ENCODE measurements around the gene XPO4.

GRCh38 chr13:20843166-20843565 lies 59.4 kb downstream of the XPO4 start:
- TF ChIP-seq CTCF (IDR thresholded peaks at IDR 0.05) = no peak
- no peak for TF ChIP-seq EP300 (IDR thresholded peaks at IDR 0.05)
- TF ChIP-seq POLR2A (IDR thresholded peaks at IDR 0.05) = no peak
- no peak for TF ChIP-seq POLR2AphosphoS5 (IDR thresholded peaks at IDR 0.05)

Data from gastroesophageal sphincter (tissue), 3 donors.